GM23338 (cell line): ENCODE results near the gene IFNA10. TPM values are rescaled to one million over a fixed set of nuclear protein-coding genes. Genes with fewer than 3 reads are reported as not detected.

ENCODE experiments used
- ATAC-seq: fragments of 200-7000 bp; cut with Tn5 transposase; 3 replicates; pipeline ENCODE4 v1.9.1; 2020
- DNase-seq: peaks from one replicate; pipeline ENCODE4 v3.0.0-alpha.2; 2015; ENCODE audit warnings: low spot score
- H2AFZ ChIP-seq: fragments of 200-600 bp; sonication (generic); 2 replicates; pipeline ENCODE4 v1.8.0; 2016; ENCODE audit warnings: antibody characterized with exemption, mild to moderate bottlenecking, moderate library complexity
- H3F3A ChIP-seq: fragments of 200-600 bp; sonication (generic); replicated peaks from 2 replicates; pipeline ENCODE4 v1.8.0; 2017; ENCODE audit warnings: antibody characterized with exemption, mixed run types, low read depth
- H3K27ac ChIP-seq: fragments of 200-600 bp; sonication (generic); 2 replicates; pipeline ENCODE4 v1.6.1; 2016; ENCODE audit warnings: low read depth
- H3K27me3 ChIP-seq: fragments of 200-600 bp; sonication (generic); 2 replicates; pipeline ENCODE4 v1.8.0; 2016; ENCODE audit warnings: mild to moderate bottlenecking, mixed run types, moderate library complexity; ENCODE audit not compliant: insufficient read depth
- H3K36me3 ChIP-seq: fragments of 200-600 bp; sonication (generic); 2 replicates; pipeline ENCODE4 v1.8.0; 2016; ENCODE audit warnings: mild to moderate bottlenecking; ENCODE audit not compliant: insufficient read depth
- H3K4me1 ChIP-seq: fragments of 200-600 bp; sonication (generic); 2 replicates; pipeline ENCODE4 v1.8.0; 2016; ENCODE audit warnings: mild to moderate bottlenecking, moderate library complexity; ENCODE audit not compliant: insufficient read depth
- H3K4me2 ChIP-seq: fragments of 200-600 bp; sonication (generic); 2 replicates; pipeline ENCODE4 v1.7.1; 2017; ENCODE audit warnings: mixed run types
- H3K4me3 ChIP-seq: fragments of 200-600 bp; sonication (generic); 2 replicates; pipeline ENCODE4 v1.6.1; 2016; ENCODE audit warnings: mixed run types
- H3K79me2 ChIP-seq: fragments of 200-600 bp; sonication (generic); replicated peaks from 2 replicates; pipeline ENCODE4 v1.8.0; 2017; ENCODE audit warnings: mild to moderate bottlenecking; ENCODE audit not compliant: insufficient read depth
- H3K9me2 ChIP-seq: fragments of 200-600 bp; sonication (generic); 2 replicates; pipeline ENCODE4 v1.8.0; 2017; ENCODE audit not compliant: insufficient read depth
- H4K20me1 ChIP-seq: fragments of 200-600 bp; sonication (generic); replicated peaks from 2 replicates; pipeline ENCODE4 v1.8.0; 2017; ENCODE audit warnings: mild to moderate bottlenecking; ENCODE audit not compliant: insufficient read depth
- H3K27ac Mint-ChIP-seq: 2 replicates; pipeline ENCODE4 v1.8.0; 2020; ENCODE audit warnings: inconsistent platforms, mild to moderate bottlenecking, moderate library complexity, mixed read lengths
- H3K27me3 Mint-ChIP-seq: 3 replicates; pipeline ENCODE4 v1.8.0; 2022; ENCODE audit warnings: low read depth, mild to moderate bottlenecking, moderate library complexity, mixed read lengths, inconsistent platforms; ENCODE audit not compliant: insufficient read depth, poor library complexity
- H3K36me3 Mint-ChIP-seq: 3 replicates; pipeline ENCODE4 v1.8.0; 2021; ENCODE audit warnings: low read depth, mild to moderate bottlenecking, inconsistent platforms, moderate library complexity, mixed read lengths
- H3K4me1 Mint-ChIP-seq: 3 replicates; pipeline ENCODE4 v1.8.0; 2020; ENCODE audit warnings: mild to moderate bottlenecking, inconsistent platforms, mixed read lengths
- H3K4me3 Mint-ChIP-seq: 3 replicates; pipeline ENCODE4 v1.8.0; 2021; ENCODE audit warnings: moderate library complexity, mild to moderate bottlenecking, inconsistent platforms, mixed read lengths
- H3K9me3 Mint-ChIP-seq: 3 replicates; pipeline ENCODE4 v1.8.0; 2020; ENCODE audit warnings: moderate library complexity, mild to moderate bottlenecking, inconsistent platforms, mixed read lengths
- CREB1 ChIP-seq: fragments of 250-450 bp; sonication (Bioruptor Pico); IDR thresholded peaks from 2 replicates; pipeline ENCODE4 v1.5.0; 2020; ENCODE audit warnings: low read depth, mild to moderate bottlenecking, moderate library complexity
- CTCF ChIP-seq, 2 experiments: fragments of 200-600 bp in 1 of 2; sonication (generic) in 1 of 2; conservative IDR thresholded peaks; 2 replicates each; pipeline versions ENCODE4 v1.5.1 to v1.6.1; 2016 to 2017; ENCODE audit warnings: antibody characterized with exemption in 2 of 2, low read depth in 2 of 2, mild to moderate bottlenecking in 2 of 2, moderate library complexity in 1 of 2
- ETS1 ChIP-seq: IDR thresholded peaks from 2 replicates; pipeline ENCODE4 v1.6.1; 2016; ENCODE audit warnings: antibody characterized with exemption
- EZH2 ChIP-seq: fragments of 200-600 bp; sonication (generic); IDR thresholded peaks from one replicate; pipeline ENCODE4 v1.8.0; 2017; ENCODE audit warnings: antibody characterized with exemption, mild to moderate bottlenecking, low read depth; ENCODE audit not compliant: unreplicated experiment
- EZH2phosphoT487 ChIP-seq: fragments of 200-600 bp; sonication (generic); IDR thresholded peaks from one replicate; pipeline ENCODE4 v1.8.1; 2018; ENCODE audit warnings: antibody characterized with exemption; ENCODE audit not compliant: unreplicated experiment
- JUNB ChIP-seq: IDR thresholded peaks from one replicate; pipeline ENCODE4 v1.6.1; 2016; ENCODE audit warnings: antibody characterized with exemption; ENCODE audit not compliant: unreplicated experiment
- NANOG ChIP-seq: IDR thresholded peaks from 2 replicates; pipeline ENCODE4 v1.6.1; 2016; ENCODE audit warnings: antibody characterized with exemption, borderline replicate concordance
- POLR2AphosphoS5 ChIP-seq: IDR thresholded peaks from 2 replicates; pipeline ENCODE4 v1.6.1; 2016; ENCODE audit warnings: antibody characterized with exemption, low read depth
- REST ChIP-seq: IDR thresholded peaks from one replicate; pipeline ENCODE4 v1.6.1; 2018; ENCODE audit warnings: antibody characterized with exemption; ENCODE audit not compliant: unreplicated experiment
- STAT1 ChIP-seq: IDR thresholded peaks from one replicate; pipeline ENCODE4 v1.6.1; 2016; ENCODE audit warnings: antibody characterized with exemption; ENCODE audit not compliant: unreplicated experiment
- ZNF114 ChIP-seq: fragments of 250-450 bp; sonication (Bioruptor Pico); IDR thresholded peaks from 2 replicates; pipeline ENCODE4 v1.5.0; 2020; ENCODE audit warnings: mild to moderate bottlenecking, moderate library complexity
- ZNF331 ChIP-seq: fragments of 250-450 bp; sonication (Bioruptor Pico); IDR thresholded peaks from 2 replicates; pipeline ENCODE4 v1.5.0; 2020; ENCODE audit warnings: low read depth, mild to moderate bottlenecking, moderate library complexity
- polyA plus RNA-seq: library from polyadenylated mRNA; unstranded; fragments of >200 nt; fragmentation: Nextera tagmentation; extraction: Ambion mirVana; gene quantifications from 2 replicates; pipeline ENCODE4 v1.2.1, GENCODE V29; 2016
- total RNA-seq: library from RNA; depleted of rRNA; stranded (reverse); fragments of >200 nt; shearing (Covaris generic); gene quantifications from 2 replicates; pipeline ENCODE4 v1.2.3, GENCODE V29; 2014
- TF ChIP-seq, protein P1 (sequence below): fragments of 250-450 bp; sonication (Bioruptor Pico); IDR thresholded peaks from 2 replicates; pipeline ENCODE4 v1.5.0; 2020; ENCODE audit warnings: mild to moderate bottlenecking, moderate library complexity

IFNA10 gene
- total and polyA plus RNA-seq, 2 experiments from 2014 or later = not detected

GRCh38 chr9:21172156-21172555 is 34.8 kb downstream of the IFNA10 start:
- no peaks in the 10 kb centered on the region for H3K79me2 ChIP-seq
- Mint-ChIP-seq H3K27me3 (peaks cover 1% of the 10 kb centered on the region), H3K9me3 (no peaks in the 10 kb centered on the region), H3K27ac (no peak overlapping the region), H3K4me1 (no peaks in the 10 kb centered on the region), H3K4me3 (no peak overlapping the region), H3K36me3 (no peaks in the 10 kb centered on the region)
- H3K36me3 ChIP-seq = no peaks in the 10 kb centered on the region
- no peaks in the 10 kb centered on the region for H3K4me1 ChIP-seq
- H2AFZ ChIP-seq = no peak overlapping the region
- H3K4me2 ChIP-seq = no peak overlapping the region
- no peaks in the 10 kb centered on the region for H3K27me3 ChIP-seq
- no peak overlapping the region for H3K27ac ChIP-seq
- H3K4me3 ChIP-seq = no peak overlapping the region
- ATAC-seq = no peak
- TF ChIP-seq POLR2AphosphoS5 = no peak
- no peak for TF ChIP-seq CTCF (conservative IDR thresholded peaks at IDR 0.05; ENCODE audit: low read depth in 2 of 2)
- TF ChIP-seq ZNF331 (CRISPR knock-in tag) = no peak
- no peak for TF ChIP-seq ETS1
- no peak for TF ChIP-seq JUNB
- TF ChIP-seq EZH2phosphoT487 = no peak
- no peak for TF ChIP-seq STAT1
- no peak for TF ChIP-seq ZNF114
- TF ChIP-seq EZH2 = no peak
- TF ChIP-seq NANOG = no peak
- no peak for TF ChIP-seq REST
- TF ChIP-seq CREB1 (CRISPR knock-in tag) = no peak
- TF ChIP-seq, protein P1, sequence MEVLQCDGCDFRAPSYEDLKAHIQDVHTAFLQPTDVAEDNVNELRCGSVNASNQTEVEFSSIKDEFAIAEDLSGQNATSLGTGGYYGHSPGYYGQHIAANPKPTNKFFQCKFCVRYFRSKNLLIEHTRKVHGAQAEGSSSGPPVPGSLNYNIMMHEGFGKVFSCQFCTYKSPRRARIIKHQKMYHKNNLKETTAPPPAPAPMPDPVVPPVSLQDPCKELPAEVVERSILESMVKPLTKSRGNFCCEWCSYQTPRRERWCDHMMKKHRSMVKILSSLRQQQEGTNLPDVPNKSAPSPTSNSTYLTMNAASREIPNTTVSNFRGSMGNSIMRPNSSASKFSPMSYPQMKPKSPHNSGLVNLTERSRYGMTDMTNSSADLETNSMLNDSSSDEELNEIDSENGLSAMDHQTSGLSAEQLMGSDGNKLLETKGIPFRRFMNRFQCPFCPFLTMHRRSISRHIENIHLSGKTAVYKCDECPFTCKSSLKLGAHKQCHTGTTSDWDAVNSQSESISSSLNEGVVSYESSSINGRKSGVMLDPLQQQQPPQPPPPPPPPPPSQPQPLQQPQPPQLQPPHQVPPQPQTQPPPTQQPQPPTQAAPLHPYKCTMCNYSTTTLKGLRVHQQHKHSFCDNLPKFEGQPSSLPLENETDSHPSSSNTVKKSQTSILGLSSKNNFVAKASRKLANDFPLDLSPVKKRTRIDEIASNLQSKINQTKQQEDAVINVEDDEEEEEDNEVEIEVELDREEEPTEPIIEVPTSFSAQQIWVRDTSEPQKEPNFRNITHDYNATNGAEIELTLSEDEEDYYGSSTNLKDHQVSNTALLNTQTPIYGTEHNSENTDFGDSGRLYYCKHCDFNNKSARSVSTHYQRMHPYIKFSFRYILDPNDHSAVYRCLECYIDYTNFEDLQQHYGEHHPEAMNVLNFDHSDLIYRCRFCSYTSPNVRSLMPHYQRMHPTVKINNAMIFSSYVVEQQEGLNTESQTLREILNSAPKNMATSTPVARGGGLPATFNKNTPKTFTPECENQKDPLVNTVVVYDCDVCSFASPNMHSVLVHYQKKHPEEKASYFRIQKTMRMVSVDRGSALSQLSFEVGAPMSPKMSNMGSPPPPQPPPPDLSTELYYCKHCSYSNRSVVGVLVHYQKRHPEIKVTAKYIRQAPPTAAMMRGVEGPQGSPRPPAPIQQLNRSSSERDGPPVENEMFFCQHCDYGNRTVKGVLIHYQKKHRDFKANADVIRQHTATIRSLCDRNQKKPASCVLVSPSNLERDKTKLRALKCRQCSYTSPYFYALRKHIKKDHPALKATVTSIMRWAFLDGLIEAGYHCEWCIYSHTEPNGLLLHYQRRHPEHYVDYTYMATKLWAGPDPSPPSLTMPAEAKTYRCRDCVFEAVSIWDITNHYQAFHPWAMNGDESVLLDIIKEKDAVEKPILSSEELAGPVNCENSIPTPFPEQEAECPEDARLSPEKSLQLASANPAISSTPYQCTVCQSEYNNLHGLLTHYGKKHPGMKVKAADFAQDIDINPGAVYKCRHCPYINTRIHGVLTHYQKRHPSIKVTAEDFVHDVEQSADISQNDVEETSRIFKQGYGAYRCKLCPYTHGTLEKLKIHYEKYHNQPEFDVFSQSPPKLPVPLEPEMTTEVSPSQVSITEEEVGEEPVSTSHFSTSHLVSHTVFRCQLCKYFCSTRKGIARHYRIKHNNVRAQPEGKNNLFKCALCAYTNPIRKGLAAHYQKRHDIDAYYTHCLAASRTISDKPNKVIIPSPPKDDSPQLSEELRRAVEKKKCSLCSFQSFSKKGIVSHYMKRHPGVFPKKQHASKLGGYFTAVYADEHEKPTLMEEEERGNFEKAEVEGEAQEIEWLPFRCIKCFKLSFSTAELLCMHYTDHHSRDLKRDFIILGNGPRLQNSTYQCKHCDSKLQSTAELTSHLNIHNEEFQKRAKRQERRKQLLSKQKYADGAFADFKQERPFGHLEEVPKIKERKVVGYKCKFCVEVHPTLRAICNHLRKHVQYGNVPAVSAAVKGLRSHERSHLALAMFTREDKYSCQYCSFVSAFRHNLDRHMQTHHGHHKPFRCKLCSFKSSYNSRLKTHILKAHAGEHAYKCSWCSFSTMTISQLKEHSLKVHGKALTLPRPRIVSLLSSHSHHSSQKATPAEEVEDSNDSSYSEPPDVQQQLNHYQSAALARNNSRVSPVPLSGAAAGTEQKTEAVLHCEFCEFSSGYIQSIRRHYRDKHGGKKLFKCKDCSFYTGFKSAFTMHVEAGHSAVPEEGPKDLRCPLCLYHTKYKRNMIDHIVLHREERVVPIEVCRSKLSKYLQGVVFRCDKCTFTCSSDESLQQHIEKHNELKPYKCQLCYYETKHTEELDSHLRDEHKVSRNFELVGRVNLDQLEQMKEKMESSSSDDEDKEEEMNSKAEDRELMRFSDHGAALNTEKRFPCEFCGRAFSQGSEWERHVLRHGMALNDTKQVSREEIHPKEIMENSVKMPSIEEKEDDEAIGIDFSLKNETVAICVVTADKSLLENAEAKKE (CRISPR knock-in tag) = no peak
- no peak for DNase-seq
- H3F3A ChIP-seq = no peaks in the 10 kb centered on the region
- no peaks in the 10 kb centered on the region for H4K20me1 ChIP-seq
- no peaks in the 10 kb centered on the region for H3K9me2 ChIP-seq
